Measurements from ENCODE around the gene PREX1. TPM values are rescaled to one million over a fixed set of nuclear protein-coding genes. Genes with fewer than 3 reads are reported as not detected.

The PREX1 gene
- total and polyA plus RNA-seq, 2 of the 4 experiments (the other 2 are of a cell fraction) = 0.67 to 0.72 TPM

DNA sequence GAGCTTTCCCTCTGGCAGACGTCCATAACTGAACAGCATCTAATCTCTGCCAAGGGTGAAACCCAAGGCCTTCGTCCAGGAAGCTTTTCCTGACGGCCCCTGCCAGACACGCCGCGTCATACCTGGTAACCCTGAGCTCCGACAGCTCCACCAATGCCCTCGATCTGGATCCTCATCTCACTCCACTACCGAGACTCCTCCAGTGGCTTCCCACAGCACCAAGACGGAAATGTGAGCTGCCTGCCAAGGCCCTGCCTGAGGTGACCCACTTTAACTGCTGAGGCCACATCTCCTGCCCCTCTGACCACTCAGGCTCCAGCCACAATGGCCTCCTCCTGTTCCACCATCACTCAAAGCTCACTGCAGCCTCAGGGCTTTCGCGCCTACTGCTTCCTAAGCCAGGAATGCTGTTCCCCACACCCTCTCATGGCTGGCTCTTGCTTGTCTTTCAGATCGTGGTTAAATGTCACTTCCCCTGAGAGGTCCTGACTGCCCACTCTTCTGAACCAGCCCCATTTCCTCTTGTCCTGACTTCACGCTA lies 143.2 kb downstream of the PREX1 start:
- Histone ChIP-seq H3K27me3 (ENCODE audit: control insufficient read depth, insufficient read depth, low read length) (no peaks in the 10 kb centered on the region), H3K4me1 (ENCODE audit: control insufficient read depth, insufficient read depth, low read length) (peaks cover 13% of the 10 kb centered on the region; the same call in 1 of the 2 replicates), H4K91ac (ENCODE audit: insufficient read depth, low read depth, low read length) (no peak overlapping the region), H3K23ac (ENCODE audit: low read depth, low read length) (no peak overlapping the region), H3K79me1 (ENCODE audit: low read depth in 1 of 2, low read length in 2 of 2) (no peaks in the 10 kb centered on the region), H2BK15ac (ENCODE audit: low read depth, low read length) (no peak overlapping the region), H2AFZ (replicated peaks; ENCODE audit: low read length, poor library complexity) (no peak overlapping the region), H2BK20ac (ENCODE audit: low read depth, low read length) (no peak overlapping the region; the same call in 1 of the 2 replicates), H3K9me3 (ENCODE audit: control insufficient read depth, insufficient read depth, low read length) (no peaks in the 10 kb centered on the region), H3K18ac (ENCODE audit: low read depth, low read length) (no peak overlapping the region), H3K4me2 (ENCODE audit: low read depth, low read length) (no peak overlapping the region), H3K36me3 (ENCODE audit: control insufficient read depth, insufficient read depth, low read length) (no peaks in the 10 kb centered on the region), H4K5ac (ENCODE audit: low read depth, low read length) (no peak overlapping the region), H3K27ac (ENCODE audit: insufficient read depth, low read length) (no peak overlapping the region), H3K9me1 (ENCODE audit: insufficient read depth, low read length) (no peaks in the 10 kb centered on the region; the same call in 1 of the 2 replicates), H2AK5ac (ENCODE audit: low read depth, low read length) (no peak overlapping the region), H3K56ac (ENCODE audit: extremely low read depth, insufficient read depth, low read length) (no peak overlapping the region), H4K8ac (ENCODE audit: low read depth in 2 of 2, low read length in 2 of 2) (no peak overlapping the region), H4K20me1 (ENCODE audit: insufficient read depth, low read length) (no peaks in the 10 kb centered on the region), H2AK9ac (replicated peaks; ENCODE audit: low read depth, low read length, poor library complexity) (no peak overlapping the region), H3K9ac (ENCODE audit: low read depth, low read length) (no peak overlapping the region), H2BK120ac (ENCODE audit: low read depth, low read length) (no peak overlapping the region), H3K4me3 (ENCODE audit: insufficient read depth, low read depth, low read length) (no peak overlapping the region), H3K14ac (replicated peaks; ENCODE audit: low read depth, low read length) (no peak overlapping the region), H2BK5ac (ENCODE audit: low read depth, low read length, poor library complexity, severe bottlenecking) (no peak overlapping the region), H3K4ac (ENCODE audit: low read depth, low read length) (no peak overlapping the region)
- dilution Hi-C loops (cut with HindIII; ENCODE audit: low sequenced_read_pairs, unreplicated experiment) (no loop called here), intact Hi-C loops (cut with micrococcal nuclease) (no loop called here), in situ Hi-C loops (cut with MboI; ENCODE audit: low sequenced_read_pairs) (no loop called here)
- 76% methylated on average over 3 of the region's 14 CpGs; no CpG with 5 or more reads in 1 of the 2 experiments for WGBS, 2 experiments (ENCODE audit: extremely low coverage in 2 of 2, insufficient read length in 1 of 2)
- no TSS peak for BruUV-seq (replicated peaks)
- ATAC-seq (ENCODE audit: low read depth) (no peak), DNase-seq (no peak)
- no peak for TF ChIP-seq NFE2L2 (IDR thresholded peaks at IDR 0.05; ENCODE audit: low read depth, low read length)
- no peak for TF ChIP-seq POLR2A (IDR thresholded peaks at IDR 0.05; ENCODE audit: low read depth, low read length)
- TF ChIP-seq, protein P1, sequence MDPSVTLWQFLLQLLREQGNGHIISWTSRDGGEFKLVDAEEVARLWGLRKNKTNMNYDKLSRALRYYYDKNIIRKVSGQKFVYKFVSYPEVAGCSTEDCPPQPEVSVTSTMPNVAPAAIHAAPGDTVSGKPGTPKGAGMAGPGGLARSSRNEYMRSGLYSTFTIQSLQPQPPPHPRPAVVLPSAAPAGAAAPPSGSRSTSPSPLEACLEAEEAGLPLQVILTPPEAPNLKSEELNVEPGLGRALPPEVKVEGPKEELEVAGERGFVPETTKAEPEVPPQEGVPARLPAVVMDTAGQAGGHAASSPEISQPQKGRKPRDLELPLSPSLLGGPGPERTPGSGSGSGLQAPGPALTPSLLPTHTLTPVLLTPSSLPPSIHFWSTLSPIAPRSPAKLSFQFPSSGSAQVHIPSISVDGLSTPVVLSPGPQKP (IDR thresholded peaks at IDR 0.05; ENCODE audit: borderline replicate concordance, low read depth, low read length) = no peak
- no peak for TF ChIP-seq SMC3 (IDR thresholded peaks at IDR 0.05; ENCODE audit: low read depth, low read length)
- no peak for TF ChIP-seq RAD21 (IDR thresholded peaks at IDR 0.05; ENCODE audit: low read length)
- TF ChIP-seq, protein P2, sequence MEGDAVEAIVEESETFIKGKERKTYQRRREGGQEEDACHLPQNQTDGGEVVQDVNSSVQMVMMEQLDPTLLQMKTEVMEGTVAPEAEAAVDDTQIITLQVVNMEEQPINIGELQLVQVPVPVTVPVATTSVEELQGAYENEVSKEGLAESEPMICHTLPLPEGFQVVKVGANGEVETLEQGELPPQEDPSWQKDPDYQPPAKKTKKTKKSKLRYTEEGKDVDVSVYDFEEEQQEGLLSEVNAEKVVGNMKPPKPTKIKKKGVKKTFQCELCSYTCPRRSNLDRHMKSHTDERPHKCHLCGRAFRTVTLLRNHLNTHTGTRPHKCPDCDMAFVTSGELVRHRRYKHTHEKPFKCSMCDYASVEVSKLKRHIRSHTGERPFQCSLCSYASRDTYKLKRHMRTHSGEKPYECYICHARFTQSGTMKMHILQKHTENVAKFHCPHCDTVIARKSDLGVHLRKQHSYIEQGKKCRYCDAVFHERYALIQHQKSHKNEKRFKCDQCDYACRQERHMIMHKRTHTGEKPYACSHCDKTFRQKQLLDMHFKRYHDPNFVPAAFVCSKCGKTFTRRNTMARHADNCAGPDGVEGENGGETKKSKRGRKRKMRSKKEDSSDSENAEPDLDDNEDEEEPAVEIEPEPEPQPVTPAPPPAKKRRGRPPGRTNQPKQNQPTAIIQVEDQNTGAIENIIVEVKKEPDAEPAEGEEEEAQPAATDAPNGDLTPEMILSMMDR (conservative IDR thresholded peaks at IDR 0.05; ENCODE audit: low read depth, low read length) = no peak
- POLR2A ChIA-PET (ENCODE audit: unreplicated experiment) = no interaction called here
- CTCF ChIA-PET = no interaction called here
